Mammary epithelial cell (primary cell): ENCODE data around the gene SIGMAR1.

Source experiments
- CTCF ChIP-seq, 2 donors: IDR thresholded peaks in 1 of 2; conservative IDR thresholded peaks in 1 of 2; 2 replicates each; pipeline ENCODE4 v1.5.1; 2011 to 2012; ENCODE audit warnings: inconsistent platforms in 2 of 2, low read length in 2 of 2, mild to moderate bottlenecking in 2 of 2, control low read depth in 1 of 2, low read depth in 1 of 2; ENCODE audit not compliant: insufficient read depth in 1 of 2; ENCODE audit errors: extremely low read depth in 1 of 2
- EZH2 ChIP-seq: IDR thresholded peaks from 2 replicates; pipeline ENCODE4 v1.6.1; 2012; ENCODE audit warnings: low read length, inconsistent platforms, borderline replicate concordance

- TF ChIP-seq EZH2 (no peak), CTCF (conservative IDR thresholded peaks at IDR 0.05 in 1 of 2, IDR thresholded peaks at IDR 0.05 in 1 of 2; ENCODE audit: extremely low read depth in 1 of 2, insufficient read depth in 1 of 2, low read depth in 1 of 2, low read length in 2 of 2) (no peak)
Observed at GRCh38 chr9:34655394-34655793, 17.8 kb upstream of the SIGMAR1 start.
